ENCODE data around the gene TUT1. TPM values are rescaled to one million over a fixed set of nuclear protein-coding genes. Genes with fewer than 3 reads are reported as not detected.

The TUT1 gene
- total RNA-seq, 2 experiments from 2014 or later, result 22.5 to 38.2 TPM

DNA sequence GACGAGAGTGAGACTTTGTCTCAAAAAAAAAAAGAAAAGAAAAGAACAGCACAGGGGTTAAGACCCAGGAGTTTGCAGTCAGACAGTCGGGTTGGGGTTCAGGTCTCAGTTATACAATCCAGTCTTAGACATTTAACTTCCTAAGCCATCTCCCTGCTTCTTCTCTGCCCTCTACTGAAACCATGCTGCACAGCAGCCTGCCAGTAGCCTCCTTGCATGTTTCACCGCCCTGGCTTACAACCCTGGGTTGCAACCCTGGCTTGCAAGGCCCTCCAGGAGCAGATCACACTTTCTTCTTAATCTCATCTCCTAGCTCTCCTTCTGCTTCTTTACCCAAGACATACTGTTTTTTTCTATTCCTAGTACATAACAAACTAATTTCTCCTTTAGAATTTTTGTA, 36.4 kb upstream of the TUT1 start:
- no peaks in the 10 kb centered on the region for H3K79me2 ChIP-seq (ENCODE audit: insufficient read depth, low read depth, low read length)
- peaks cover 80% of the 10 kb centered on the region for H3K36me3 ChIP-seq (ENCODE audit: insufficient read depth, low read length)
- no peak overlapping the region for H3K27ac ChIP-seq (ENCODE audit: low read depth, low read length, poor library complexity, severe bottlenecking)
- H3K4me3 ChIP-seq (ENCODE audit: low read depth, low read length, poor library complexity, severe bottlenecking), result no peak overlapping the region
- ChIA-PET POLR2A (interaction anchor here (0.6 to 1.1 kb wide), 2 partner anchors 19 to 122 kb away, joined by 3 to 4 read pairs; partner anchors contain the start of gene GANAB), CTCF (ENCODE audit: unreplicated experiment) (no interaction called here)
- no peak overlapping the region for H2AFZ ChIP-seq (ENCODE audit: low read length)
- no peaks in the 10 kb centered on the region for H3K9me3 ChIP-seq (ENCODE audit: low read length)
- no peaks in the 10 kb centered on the region for H4K20me1 ChIP-seq (ENCODE audit: insufficient read depth, low read length)
- no peak overlapping the region for H3K4me2 ChIP-seq (ENCODE audit: low read length)
- TF ChIP-seq, protein P1, sequence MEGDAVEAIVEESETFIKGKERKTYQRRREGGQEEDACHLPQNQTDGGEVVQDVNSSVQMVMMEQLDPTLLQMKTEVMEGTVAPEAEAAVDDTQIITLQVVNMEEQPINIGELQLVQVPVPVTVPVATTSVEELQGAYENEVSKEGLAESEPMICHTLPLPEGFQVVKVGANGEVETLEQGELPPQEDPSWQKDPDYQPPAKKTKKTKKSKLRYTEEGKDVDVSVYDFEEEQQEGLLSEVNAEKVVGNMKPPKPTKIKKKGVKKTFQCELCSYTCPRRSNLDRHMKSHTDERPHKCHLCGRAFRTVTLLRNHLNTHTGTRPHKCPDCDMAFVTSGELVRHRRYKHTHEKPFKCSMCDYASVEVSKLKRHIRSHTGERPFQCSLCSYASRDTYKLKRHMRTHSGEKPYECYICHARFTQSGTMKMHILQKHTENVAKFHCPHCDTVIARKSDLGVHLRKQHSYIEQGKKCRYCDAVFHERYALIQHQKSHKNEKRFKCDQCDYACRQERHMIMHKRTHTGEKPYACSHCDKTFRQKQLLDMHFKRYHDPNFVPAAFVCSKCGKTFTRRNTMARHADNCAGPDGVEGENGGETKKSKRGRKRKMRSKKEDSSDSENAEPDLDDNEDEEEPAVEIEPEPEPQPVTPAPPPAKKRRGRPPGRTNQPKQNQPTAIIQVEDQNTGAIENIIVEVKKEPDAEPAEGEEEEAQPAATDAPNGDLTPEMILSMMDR (conservative IDR thresholded peaks at IDR 0.05; ENCODE audit: low read length), result peak; percentile 23; the same call in 1 of the 2 replicates
- TF ChIP-seq EZH2phosphoT487 (IDR thresholded peaks at IDR 0.05; ENCODE audit: borderline replicate concordance, low read depth, low read length), result no peak
- no peaks in the 10 kb centered on the region for H3K9me2 ChIP-seq (ENCODE audit: insufficient read depth, low read length)
- H3K4me1 ChIP-seq (ENCODE audit: insufficient read depth, low read length, poor library complexity, severe bottlenecking), result no peaks in the 10 kb centered on the region
- intact Hi-C loops (cut with micrococcal nuclease; ENCODE audit: unreplicated experiment), result no loop called here
- BruUV-seq (replicated peaks), result no TSS peak
- no peak for DNase-seq (ENCODE audit: low spot score)

- POLR2A ChIA-PET, result interaction anchor here (0.5 to 2.7 kb wide), 7 partner anchors 11 to 101 kb away, joined by 3 to 17 read pairs (median 4); partner anchors contain the start of genes C11orf98, CSKMT and TUT1
- TSS peak; percentile 94 for BruUV-seq (replicated peaks)
- peak overlapping the region; percentile 68; the same call in 1 of the 2 replicates for H2AFZ ChIP-seq (ENCODE audit: low read length)
- intact Hi-C loops (cut with micrococcal nuclease; ENCODE audit: unreplicated experiment), result loop anchor here (2.0 kb wide), 2 partner anchors 30 to 32 kb away; partner anchors contain the start of genes INTS5 and TUT1
- peak overlapping the region; percentile 18 for H3K4me3 ChIP-seq (ENCODE audit: low read depth, low read length, poor library complexity, severe bottlenecking)
- H3K36me3 ChIP-seq (ENCODE audit: insufficient read depth, low read length), result peaks cover 46% of the 10 kb centered on the region
- TF ChIP-seq, protein P1 (conservative IDR thresholded peaks at IDR 0.05; ENCODE audit: low read length), result no peak
- no peak for TF ChIP-seq EZH2phosphoT487 (IDR thresholded peaks at IDR 0.05; ENCODE audit: borderline replicate concordance, low read depth, low read length)
- no peaks in the 10 kb centered on the region for H3K9me3 ChIP-seq (ENCODE audit: low read length)
- peaks cover 24% of the 10 kb centered on the region for H3K79me2 ChIP-seq (ENCODE audit: insufficient read depth, low read depth, low read length)
- no peaks in the 10 kb centered on the region for H3K9me2 ChIP-seq (ENCODE audit: insufficient read depth, low read length)
- no peak for DNase-seq (ENCODE audit: low spot score)
- peaks cover 25% of the 10 kb centered on the region for H3K4me1 ChIP-seq (ENCODE audit: insufficient read depth, low read length, poor library complexity, severe bottlenecking)
- H4K20me1 ChIP-seq (ENCODE audit: insufficient read depth, low read length), result no peaks in the 10 kb centered on the region
- CTCF ChIA-PET (ENCODE audit: unreplicated experiment), result interaction anchor here (0.6 kb wide), 1 partner anchor 30 kb away, joined by 7 read pairs; the partner anchor contains the start of gene INTS5
- peak overlapping the region; percentile 51 for H3K4me2 ChIP-seq (ENCODE audit: low read length)
- H3K27ac ChIP-seq (ENCODE audit: low read depth, low read length, poor library complexity, severe bottlenecking), result peak overlapping the region; percentile 83
Measured at GRCh38 chr11:62622476-62623089, 31.3 kb upstream of the TUT1 start.

All from OCI-LY7 (cell line).